ENCODE measurements around the gene RNU1-3.
"Not testable (repeated sequence)": the region's sequence is repeated elsewhere in the genome, so short reads cannot be mapped to it uniquely, and the experiment has no call there.

RNU1-3 gene

DNA sequence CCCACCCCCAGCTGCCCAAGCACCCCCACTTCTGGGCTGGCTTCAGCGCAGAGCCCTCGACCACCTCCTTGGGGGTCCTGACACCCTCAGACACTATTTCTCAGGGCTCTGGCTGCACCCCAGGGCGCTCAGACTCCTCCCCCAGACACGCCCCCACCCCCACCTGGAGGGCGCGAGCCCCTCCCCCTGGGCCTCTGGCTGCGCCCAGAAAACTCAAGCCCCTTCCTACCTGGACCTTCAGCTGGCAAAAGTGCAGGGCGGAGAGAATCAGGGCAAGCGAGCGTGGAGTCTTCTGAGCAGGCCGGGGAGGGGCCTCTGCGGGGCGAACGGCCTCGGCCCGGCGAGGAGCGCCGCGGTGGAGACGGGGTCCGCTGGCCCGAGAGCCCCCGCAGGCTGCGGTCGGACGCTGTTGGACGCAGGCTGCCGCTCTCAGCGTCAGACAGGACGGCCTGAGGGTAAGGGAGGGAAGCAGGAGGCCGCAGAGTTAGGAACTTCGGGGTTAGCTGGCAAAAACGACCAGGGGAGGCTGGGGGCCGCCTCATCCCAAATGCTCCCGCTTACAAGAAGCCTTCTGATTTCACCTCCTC, 36.0 kb downstream of the RNU1-3 start:
- Histone ChIP-seq H3K4me3 (replicated peaks; ENCODE audit: insufficient read depth, low read length) (no peak overlapping the region), H3K27ac (replicated peaks) (no peak overlapping the region), H3K27me3 (ENCODE audit: insufficient read depth, poor library complexity, severe bottlenecking) (no peaks in the 10 kb centered on the region)
- no peak for DNase-seq (ENCODE audit: low read depth in 1 of 2, low spot score in 1 of 2)
- TF ChIP-seq GABPA (IDR thresholded peaks at IDR 0.05; ENCODE audit: low read depth) (no peak), SPI1 (IDR thresholded peaks at IDR 0.05; ENCODE audit: borderline replicate concordance, low read depth) (no peak), POLR2AphosphoS5 (IDR thresholded peaks at IDR 0.05; ENCODE audit: low read depth) (no peak)
- TF ChIP-seq, protein P1, sequence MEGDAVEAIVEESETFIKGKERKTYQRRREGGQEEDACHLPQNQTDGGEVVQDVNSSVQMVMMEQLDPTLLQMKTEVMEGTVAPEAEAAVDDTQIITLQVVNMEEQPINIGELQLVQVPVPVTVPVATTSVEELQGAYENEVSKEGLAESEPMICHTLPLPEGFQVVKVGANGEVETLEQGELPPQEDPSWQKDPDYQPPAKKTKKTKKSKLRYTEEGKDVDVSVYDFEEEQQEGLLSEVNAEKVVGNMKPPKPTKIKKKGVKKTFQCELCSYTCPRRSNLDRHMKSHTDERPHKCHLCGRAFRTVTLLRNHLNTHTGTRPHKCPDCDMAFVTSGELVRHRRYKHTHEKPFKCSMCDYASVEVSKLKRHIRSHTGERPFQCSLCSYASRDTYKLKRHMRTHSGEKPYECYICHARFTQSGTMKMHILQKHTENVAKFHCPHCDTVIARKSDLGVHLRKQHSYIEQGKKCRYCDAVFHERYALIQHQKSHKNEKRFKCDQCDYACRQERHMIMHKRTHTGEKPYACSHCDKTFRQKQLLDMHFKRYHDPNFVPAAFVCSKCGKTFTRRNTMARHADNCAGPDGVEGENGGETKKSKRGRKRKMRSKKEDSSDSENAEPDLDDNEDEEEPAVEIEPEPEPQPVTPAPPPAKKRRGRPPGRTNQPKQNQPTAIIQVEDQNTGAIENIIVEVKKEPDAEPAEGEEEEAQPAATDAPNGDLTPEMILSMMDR (IDR thresholded peaks at IDR 0.05; ENCODE audit: insufficient read depth, low read length) = no peak
- TF ChIP-seq, protein P2, sequence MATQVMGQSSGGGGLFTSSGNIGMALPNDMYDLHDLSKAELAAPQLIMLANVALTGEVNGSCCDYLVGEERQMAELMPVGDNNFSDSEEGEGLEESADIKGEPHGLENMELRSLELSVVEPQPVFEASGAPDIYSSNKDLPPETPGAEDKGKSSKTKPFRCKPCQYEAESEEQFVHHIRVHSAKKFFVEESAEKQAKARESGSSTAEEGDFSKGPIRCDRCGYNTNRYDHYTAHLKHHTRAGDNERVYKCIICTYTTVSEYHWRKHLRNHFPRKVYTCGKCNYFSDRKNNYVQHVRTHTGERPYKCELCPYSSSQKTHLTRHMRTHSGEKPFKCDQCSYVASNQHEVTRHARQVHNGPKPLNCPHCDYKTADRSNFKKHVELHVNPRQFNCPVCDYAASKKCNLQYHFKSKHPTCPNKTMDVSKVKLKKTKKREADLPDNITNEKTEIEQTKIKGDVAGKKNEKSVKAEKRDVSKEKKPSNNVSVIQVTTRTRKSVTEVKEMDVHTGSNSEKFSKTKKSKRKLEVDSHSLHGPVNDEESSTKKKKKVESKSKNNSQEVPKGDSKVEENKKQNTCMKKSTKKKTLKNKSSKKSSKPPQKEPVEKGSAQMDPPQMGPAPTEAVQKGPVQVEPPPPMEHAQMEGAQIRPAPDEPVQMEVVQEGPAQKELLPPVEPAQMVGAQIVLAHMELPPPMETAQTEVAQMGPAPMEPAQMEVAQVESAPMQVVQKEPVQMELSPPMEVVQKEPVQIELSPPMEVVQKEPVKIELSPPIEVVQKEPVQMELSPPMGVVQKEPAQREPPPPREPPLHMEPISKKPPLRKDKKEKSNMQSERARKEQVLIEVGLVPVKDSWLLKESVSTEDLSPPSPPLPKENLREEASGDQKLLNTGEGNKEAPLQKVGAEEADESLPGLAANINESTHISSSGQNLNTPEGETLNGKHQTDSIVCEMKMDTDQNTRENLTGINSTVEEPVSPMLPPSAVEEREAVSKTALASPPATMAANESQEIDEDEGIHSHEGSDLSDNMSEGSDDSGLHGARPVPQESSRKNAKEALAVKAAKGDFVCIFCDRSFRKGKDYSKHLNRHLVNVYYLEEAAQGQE (IDR thresholded peaks at IDR 0.05; ENCODE audit: insufficient replicate concordance, low read depth) = no peak

DNA sequence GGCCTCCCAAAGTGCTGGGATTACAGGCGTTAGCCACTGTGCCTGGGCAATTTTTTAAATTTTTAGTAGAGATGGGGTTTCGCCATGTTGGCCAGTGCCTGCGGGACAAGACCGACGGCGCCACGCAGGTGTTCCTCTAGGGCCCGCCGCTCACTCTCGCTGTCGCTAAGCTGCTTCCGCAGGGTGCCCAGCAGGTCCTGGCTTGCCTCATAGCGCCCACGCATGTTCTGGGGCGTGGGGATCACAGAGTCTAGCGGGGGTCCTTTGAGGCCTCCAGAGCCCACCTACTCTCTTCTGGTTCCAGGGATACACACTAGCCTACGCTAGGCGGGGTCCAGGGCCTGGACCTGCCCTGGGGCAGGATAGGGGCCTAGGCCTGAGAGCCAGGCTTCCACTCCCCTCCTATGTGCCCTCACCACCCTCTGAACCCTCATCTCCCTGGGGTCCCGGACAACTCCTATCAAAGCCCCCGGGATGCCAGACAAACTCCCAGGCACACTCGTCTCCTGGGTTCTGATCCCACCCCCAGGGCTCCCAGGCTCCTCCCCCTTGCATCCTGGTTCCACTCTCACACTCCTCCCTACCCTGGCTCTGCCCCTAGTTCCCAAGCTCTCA, 36.7 kb downstream of the RNU1-3 start:
- DNase-seq (ENCODE audit: low read depth in 1 of 2, low spot score in 1 of 2); H3K4me3 ChIP-seq (replicated peaks; ENCODE audit: insufficient read depth, low read length); H3K27ac ChIP-seq (replicated peaks); H3K27me3 ChIP-seq (ENCODE audit: insufficient read depth, poor library complexity, severe bottlenecking): not testable (repeated sequence)

DNA sequence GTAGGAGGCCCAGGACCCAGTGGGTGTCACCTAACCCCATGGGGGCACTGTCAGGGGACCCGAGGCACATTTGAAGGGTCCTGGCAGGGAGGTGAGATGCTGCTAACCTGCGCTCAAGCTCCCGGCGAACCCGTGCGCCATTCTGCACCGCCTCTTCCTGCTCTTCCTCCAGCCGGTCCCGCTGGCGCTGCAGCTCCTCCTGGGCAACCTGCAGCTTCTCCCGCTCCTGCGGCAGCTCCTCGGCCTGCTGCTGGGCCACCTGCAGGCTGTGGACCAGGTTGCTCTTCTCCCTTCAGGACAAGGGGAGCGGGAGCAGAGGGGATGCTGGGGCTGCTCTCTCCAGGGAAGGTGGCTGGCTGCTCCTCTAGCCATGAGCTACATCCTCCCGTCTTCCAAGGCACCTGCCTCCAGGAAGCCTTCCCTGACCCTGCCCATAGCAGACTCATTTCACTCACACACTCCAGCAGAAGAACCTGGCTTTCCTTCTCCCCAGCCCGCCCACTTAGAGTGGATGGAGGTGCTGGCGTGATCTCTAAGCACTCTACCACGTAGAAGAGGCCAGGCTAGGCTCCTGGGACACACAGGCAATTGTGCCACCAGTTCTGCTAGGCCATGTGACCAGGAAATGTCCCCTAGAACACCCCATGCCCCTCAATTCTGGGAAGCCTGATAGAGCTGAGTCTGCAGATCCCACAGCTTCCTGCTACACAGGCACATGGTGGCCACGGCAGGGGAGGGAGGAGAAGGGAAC, 38.2 kb downstream of the RNU1-3 start:
- Histone ChIP-seq H3K27ac (replicated peaks) (no peak overlapping the region), H3K4me3 (replicated peaks; ENCODE audit: insufficient read depth, low read length) (no peak overlapping the region), H3K27me3 (ENCODE audit: insufficient read depth, poor library complexity, severe bottlenecking) (no peaks in the 10 kb centered on the region)
- TF ChIP-seq, protein P1 (IDR thresholded peaks at IDR 0.05; ENCODE audit: insufficient read depth, low read length) = no peak
- TF ChIP-seq, protein P2 (IDR thresholded peaks at IDR 0.05; ENCODE audit: insufficient replicate concordance, low read depth) = no peak
- TF ChIP-seq SPI1 (IDR thresholded peaks at IDR 0.05; ENCODE audit: borderline replicate concordance, low read depth) = no peak
- TF ChIP-seq POLR2AphosphoS5 (IDR thresholded peaks at IDR 0.05; ENCODE audit: low read depth) = no peak
- TF ChIP-seq GABPA (IDR thresholded peaks at IDR 0.05; ENCODE audit: low read depth) = no peak
- DNase-seq (ENCODE audit: low read depth in 1 of 2, low spot score in 1 of 2) = no peak

DNA sequence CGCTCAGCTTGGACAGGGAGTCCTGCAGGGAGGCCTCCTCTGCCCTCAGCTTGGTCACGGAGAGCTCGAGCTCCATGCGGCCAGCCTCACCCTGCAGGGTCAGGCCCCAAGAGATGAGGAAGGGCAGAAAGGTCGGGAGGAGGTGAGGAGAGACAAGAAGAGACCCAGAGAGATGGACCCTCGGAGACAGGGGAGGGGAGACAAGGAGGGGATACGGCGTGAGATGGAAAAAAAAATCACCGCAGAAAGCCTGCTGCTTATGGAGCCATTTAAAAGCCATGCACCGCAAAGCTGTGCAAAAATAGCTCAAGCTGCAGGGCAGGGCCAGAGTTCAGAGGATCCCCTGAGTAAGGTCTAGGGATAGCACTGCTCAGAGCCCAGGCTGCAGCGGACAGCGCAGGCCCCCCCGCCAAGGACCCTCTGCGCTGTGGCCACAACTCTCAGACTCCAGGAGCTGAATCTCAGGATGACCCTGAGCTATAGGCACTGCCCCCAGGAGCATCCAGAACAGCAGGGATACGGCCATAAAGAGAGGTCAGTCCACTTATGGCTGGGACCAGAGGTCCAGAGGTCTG, 40.3 kb downstream of the RNU1-3 start:
- not testable (repeated sequence) for H3K4me3 ChIP-seq (replicated peaks; ENCODE audit: insufficient read depth, low read length); DNase-seq (ENCODE audit: low read depth in 1 of 2, low spot score in 1 of 2); H3K27me3 ChIP-seq (ENCODE audit: insufficient read depth, poor library complexity, severe bottlenecking); H3K27ac ChIP-seq (replicated peaks)
